Renal cortex interstitium (tissue), 11 donors: Measurements from ENCODE around the gene FAM47E. TPM values are rescaled to one million over a fixed set of nuclear protein-coding genes. Genes with fewer than 3 reads are reported as not detected.
"Not testable (repeated sequence)": the region's sequence is repeated elsewhere in the genome, so short reads cannot be mapped to it uniquely, and the experiment has no call there.

Source experiments
- DNase-seq, 11 donors: peaks; one replicate each; pipeline ENCODE4 v3.0.0-alpha.2; 2013; ENCODE audit warnings: low read depth in 9 of 11, low spot score in 4 of 11; ENCODE audit errors: extremely low read depth in 1 of 11
- polyA plus RNA-seq, 3 donors: library from polyadenylated mRNA; unstranded; fragments of 120-200 nt; gene quantifications; one replicate each; pipeline ENCODE4 v1.2.1, GENCODE V29; 2013; ENCODE audit not compliant: insufficient read length in 3 of 3

The FAM47E gene
- polyA plus RNA-seq, 3 donors = 5.0 to 12.2 (median 9.2) TPM

DNA sequence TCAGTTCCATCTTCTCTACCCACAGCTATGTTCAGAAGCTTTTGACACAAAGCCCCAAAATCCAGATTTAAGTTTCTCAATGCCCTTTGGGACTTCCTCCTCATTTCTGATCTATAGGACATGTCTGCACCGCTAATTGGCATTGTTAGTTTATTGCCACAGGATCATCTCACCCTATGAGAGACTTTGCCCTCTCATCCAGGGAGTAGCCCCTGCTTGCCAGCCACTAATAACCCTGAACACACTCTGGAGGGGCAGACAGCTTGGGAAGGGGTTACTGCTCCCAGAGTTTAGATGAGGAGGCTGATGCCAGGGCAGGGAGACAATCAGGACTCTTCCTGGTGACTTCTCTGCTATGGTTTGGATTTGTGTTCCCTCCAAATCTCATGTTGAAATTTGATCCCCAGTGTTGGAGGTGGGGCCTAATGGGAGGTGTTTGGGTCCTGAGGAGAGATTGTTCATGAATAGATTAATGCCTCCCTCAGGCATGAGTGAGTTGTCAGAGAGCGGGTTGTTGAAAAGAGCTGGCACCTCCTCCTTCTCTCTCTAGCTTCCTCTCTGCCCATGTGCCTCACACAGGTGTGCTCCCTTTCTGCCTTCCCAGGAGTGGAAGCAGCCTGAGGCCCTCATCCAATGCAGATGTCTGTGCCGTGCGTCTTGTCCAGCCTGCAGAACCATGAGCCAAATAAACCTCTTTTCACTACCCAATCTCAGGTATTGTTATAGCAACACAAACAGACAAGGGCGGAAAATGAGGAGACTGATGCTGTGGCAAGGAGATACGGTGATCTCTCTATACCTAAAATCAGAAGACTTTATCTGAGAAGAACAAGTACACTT lies 34.3 kb upstream of the FAM47E start:
- DNase-seq = no peak

DNA sequence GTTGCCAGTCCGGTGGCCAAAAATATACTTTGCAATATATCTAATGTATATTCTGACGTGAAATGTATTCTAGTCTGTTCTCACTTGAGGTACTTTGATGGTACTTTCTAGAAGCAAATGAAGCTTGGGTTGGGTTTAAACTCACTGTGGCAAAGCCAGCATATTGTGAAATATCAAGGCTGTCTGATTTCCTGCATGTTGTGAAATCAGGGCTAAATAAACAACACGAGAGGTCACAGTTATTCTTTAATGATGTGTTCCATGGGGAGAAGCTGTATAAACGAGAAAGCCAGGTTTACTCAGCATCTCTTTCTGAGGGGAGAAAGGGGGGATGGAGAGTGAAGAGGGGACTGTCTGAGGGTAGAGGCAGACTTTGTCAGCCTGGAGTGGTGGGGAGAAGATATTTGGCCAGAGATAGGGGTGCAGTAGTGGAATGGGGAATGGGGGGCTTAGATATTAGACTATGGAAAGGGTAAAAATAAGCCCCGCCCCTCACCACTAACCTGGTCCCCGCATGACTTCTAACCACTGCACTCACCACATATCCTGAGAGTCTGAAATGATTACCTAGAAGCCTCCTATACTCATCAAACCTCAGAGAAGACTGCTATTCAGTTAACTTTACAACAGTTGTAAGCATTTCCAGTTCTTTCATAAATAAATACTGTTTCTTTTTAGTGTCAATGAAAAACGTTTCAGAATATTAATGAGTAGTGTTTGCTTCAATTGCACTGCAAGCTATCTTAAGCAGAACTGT lies 32.0 kb upstream of the FAM47E start:
- DNase-seq = no peak

DNA sequence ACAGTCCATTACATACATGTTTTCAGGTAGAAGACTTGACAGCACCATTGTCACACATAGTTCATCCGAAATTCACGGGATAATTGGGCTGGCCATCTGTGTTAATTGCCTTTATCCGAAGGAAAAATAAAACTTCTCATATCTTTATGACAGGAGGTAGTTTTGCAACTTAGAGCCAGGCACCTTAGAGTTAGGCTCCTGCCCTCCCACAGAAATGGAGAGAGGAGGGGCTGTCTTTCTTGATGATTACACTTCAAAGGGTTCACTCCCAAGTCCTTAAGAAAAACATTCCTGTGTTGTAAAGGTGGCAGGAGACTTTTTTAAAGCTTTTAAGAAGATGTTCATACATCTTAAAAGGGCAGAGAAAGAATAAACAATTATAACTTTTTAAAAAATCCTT lies 27.4 kb upstream of the FAM47E start:
- DNase-seq = no peak

DNA sequence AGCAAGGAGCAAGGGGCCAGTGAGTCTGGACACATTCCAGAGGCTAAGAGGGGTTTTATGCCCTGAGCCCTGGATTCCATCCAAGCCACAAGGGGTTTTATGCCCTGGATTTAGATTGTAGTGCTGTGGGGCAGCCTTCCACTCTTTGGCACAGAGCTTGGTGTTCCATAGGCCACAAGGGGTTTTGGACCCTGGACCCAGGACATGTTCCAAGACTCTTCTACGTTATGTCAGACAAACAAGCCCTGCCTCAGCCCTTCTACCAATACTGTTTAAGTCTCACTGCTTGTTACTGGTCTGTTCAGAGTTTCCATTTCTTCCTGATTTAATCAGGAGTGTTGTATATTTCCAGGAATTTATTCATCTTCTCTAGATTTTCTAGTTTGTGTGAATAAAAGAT lies 25.1 kb upstream of the FAM47E start:
- no peak for DNase-seq

DNA sequence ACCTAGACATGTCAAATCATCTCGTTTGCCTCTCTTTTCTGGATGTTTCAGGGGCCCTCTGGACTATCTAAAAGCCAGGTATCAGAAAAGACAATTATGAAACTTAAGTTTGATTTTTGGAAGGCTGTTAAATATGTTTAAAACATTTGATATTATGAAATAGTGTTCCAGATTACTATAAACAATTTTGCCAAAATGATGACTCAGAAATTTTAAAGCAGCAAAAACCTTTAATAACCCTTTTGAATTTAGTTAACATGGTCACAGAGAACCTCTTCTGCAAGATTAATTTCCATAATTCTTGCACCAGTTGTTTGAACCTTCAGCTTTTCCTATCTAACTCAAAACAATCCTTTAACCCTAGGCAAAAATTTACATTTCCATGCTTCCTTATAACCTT lies 18.8 kb upstream of the FAM47E start:
- DNase-seq = no peak

DNA sequence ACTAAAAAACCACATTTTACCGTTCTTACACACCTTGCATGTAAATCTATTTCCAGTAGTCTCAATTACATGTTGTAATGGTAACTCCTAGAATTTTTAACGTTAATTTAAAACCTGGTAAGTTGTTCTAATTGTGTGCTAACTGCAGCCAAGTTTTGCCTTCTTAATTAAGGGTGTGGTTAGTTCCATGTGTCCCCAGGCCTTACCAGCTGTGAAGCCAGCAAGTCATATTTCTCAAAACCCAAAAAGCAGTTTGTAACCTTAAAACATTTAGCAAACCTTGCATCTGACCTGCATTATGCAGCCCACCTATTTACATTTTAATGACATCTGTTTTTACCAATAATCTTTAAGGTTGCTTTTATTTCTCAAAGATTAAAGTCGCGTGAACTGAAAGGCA lies 18.4 kb upstream of the FAM47E start:
- DNase-seq = no peak

DNA sequence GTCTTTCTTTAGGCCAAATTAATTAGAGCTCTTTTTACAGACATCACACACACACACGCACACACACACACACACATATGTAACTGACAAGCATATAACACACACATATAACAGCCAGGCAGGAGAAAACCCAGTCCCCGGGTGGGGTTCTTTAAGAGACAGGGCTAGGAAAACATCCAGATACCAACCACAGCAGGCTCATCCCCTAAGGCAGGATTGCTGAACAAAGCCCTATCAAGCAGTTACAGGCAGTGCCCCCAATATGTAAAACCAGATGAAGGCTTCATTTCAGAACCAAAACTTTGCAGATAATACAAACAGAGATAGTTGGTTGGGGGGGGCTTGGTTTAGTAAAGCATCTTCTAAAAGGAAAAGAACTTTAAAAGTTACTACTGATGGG lies 18.0 kb upstream of the FAM47E start:
- DNase-seq = no peak

DNA sequence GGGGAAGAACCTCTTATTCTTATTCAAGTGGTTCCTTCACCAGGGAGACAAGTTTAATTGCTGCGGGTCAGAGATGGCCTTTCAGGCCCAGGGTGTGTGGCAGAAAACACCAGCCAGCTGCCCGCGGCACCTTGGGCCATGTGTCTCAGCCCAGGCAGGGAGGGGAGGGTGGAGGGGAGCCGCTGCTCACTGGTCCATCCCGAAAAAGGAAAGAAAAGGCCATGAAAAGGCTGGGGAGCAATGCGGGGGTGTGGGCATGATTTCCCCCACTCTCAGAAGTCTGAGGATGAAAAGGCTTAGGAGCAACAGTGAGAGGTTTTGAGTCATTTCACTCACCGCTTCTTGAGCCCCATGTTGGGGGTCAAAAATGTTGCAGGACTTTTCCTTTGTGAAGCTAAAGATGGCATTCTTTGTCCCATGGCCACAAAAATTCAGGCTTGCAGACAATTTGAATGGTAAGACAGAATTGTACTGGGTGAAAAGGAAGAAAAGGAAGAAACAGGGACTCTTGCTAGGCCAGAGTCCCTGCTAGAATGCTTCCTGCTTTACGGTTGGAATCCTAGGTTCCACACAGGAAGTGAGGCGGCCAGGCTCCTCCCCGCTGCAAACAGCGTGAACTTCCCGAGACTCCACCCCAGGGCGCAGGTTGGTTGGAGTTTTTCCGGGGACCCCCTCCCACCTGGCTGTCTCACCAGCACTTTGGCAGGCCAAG lies 17.4 kb upstream of the FAM47E start:
- DNase-seq = no peak

DNA sequence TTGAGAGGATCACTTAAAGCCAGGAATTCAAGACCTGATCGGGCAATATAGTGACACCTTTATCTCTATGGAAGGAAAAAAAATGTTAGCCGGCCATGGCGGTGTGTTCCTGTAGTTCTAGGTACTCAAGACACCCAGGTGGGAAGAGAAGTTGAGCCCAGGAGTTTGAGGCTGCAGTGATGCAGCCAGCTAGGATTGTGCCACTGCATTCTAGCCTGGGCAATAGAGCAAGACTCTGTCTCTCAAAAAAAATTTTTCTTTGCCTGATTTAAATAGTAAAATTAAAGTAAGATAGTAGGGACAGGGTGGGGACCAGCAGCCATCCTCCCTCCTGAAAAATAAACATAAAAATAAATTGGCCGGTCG lies 16.9 kb upstream of the FAM47E start:
- DNase-seq = no peak

DNA sequence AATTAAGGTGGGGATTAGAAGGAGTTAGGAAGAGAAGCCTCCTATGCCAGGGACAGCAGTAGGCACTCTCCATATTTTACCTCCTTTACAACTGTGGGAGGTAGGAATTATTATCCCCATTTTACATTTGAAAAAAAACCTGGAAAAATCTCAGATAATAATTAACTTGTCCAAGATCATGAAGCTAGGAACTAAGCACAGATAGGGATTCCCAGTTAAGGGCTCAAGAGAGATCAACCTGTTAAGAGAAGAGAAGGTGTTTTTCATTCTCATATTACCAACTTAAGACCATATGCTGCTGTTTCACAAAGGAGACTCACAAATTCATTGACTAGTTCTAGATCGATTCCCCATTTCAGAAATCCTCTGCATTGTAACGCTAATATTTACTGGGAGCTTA lies 16.1 kb upstream of the FAM47E start:
- DNase-seq = no peak

DNA sequence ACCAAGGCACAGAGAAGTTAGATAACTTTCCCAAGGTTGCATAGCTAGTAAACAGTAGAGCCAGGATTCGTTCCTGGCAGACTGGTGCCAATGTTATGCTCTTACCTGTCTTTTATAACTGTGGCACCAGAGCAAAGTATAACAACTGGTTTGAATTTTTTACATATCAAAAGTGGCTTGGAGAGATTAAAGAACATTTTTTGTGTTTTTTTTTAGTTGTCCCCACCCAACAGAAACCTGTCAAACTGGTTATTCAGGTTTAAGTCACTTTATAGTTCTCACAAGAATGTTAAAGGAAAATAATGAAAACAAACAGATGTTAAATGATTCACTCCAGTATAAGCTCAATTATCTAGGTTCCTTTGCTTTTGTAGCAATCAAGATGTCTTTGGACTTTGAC lies 15.6 kb upstream of the FAM47E start:
- DNase-seq = peak in 2 of 11 donors; percentile 32 to 51

DNA sequence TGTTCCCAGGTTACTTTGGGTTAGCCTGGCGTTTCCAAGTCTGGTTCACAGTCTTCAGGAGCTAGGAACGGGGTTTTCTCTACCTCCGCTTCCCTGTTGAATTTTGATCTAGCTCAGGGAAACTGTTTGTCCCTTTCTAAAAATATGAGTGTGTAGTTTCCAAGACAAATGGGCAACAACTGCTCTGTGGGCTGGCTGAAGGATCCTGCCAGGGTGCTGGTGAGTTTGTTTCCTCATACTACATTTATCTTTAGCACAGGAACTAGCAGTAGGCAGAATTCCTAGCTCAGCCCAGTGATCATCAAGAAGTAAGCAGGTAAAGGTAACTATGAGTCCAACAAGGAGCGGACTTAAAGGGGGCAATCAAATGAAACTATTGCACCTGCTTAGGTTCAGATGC lies 13.3 kb upstream of the FAM47E start:
- DNase-seq = no peak

DNA sequence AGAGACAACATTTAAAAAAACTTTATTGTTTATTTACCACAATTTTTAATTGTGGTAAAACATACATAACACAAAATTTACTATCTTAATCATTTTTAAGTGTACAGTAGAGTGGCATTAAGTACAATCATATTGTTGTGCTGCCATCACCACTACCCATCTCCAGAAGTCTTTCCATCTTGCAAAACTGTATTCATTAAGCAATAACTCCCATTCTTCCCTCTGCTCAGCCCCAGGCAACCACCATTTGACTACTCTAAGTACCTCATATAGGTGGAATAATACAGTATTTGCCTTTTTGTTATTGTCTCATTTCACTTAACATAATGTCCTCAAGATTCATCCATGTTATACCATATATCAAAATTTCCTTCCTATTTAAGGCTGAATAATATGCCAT lies 12.8 kb upstream of the FAM47E start:
- no peak for DNase-seq

DNA sequence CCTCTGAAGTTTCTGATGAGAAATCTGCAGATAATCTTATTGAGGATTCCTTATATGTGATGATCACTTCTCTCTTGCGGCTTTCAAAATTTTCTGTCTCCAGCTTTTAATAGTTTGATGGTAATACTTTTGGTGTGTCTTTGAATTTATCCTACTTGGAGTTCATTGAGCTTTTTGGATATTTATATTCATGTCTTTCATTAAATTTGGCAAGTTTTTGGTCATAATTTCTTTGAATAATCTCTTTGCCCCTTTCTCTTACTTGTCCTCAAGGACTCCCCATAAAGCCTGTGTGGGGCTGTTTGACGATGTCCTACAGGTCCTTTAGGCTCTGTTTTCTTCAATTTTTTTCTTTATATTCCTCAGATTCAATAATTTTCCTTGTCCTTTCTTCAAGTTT lies 11.3 kb upstream of the FAM47E start:
- DNase-seq = no peak

DNA sequence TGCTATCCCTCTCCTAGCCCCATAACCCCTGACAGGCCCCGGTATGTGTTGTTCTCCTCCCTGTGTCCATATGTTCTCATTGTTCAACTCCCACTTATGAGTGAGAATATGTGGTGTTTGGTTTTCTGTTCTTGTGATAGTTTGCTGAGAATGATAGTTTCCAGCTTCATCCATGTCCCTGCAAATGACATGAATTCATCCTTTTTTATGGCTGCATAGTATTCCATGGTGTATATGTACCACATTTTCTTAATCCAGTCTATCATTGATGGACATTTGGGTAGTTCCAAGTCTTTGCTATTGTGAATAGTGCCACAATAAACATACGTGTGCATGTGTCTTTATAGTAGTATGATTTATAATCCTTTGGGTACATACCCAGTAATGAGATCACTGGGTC lies 7.6 kb upstream of the FAM47E start:
- DNase-seq = not testable (repeated sequence)

DNA sequence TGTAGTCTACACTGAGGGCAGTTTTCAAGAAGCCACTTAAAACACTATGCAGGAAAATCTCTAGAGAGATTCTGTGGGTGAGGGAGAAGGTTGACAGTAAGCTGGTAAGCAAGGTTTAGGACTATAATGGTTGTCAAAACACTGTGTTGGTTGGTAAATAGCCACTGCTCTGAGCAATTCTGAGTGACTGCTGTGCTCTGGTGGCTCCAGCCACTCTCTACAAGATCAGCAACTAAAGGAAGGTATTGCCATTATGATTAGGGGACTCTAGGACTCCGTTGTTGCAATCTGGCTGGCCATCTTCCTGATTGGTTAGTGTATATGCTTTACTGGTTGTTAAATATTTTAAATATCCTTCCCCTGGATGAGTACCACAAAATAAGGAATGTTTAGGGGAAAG lies 5.5 kb upstream of the FAM47E start:
- no peak for DNase-seq

DNA sequence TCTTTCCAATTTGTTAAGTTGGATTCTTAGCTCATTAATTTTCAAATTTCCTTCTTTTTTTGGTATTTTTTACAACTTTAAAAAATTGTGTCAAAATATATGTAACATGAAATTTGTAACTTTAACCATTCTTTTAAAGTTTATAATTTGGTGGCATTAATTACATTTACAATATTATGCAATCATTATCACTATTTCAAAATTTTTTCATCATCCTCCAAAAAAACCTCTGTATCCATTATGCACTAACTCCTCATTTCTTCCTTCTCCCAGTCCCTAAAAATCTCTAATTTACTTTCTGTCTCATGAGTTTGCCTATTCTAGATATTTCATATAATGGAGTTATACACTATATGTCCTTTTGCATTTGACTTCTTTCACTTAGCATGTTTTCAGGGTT lies 4.7 kb upstream of the FAM47E start:
- DNase-seq = no peak

DNA sequence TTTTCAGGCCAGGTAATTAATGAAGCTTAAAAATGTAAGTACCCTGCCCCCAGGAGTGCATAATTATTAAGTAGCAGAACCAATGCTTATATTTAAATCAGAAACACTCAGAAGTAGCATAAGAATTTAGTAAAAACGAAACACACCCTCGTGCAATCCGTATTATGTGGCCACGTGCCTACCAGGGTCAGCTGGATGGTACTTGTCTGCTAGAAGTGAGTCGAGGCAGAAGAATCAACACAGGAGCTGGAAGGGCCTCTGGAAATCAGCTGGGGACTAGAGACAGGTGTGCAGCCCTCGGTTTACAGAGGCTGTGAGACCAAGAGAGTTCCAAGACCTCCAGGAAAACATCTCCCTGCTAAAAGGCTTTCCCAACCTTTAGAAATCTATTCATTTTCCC lies 559 bp upstream of the FAM47E start:
- DNase-seq = no peak

DNA sequence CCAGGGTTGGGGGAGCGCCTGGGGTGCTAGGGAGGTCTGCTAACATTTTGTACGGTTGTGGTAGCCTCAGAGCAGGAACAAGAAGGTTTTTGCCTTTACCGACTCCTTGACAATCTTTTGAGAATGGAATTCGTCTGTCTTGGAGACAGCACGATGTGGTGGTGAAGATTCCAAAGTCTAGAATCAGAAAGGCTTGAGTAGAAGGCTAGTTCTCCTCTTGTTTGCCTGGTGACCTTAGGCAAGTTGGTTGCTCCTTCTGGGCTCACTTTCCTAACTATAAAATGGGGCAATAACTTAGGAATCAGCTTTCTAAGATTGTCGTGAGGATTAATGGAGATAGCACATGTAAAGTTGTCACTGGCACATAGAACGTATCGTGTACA lies 741 bp downstream of the FAM47E start:
- DNase-seq = no peak

DNA sequence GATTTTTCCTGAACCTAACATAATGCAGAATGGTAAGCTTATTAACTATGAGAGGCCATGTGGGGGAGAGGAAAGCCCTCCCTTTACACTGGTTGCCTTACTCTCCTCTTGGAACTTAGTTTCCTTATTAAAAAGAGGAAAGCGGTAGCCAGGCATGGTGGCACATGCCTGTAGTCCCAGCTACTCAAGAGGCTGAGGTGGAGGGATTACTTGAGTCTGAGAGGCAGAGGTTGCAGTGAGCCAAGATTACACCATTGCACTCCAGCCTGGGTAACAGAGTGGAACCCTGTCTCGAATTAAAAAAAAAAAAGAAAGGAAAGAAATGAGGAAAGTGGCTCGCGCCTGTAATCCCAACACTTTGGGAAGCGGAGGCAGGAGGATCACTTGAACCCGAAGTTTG lies 2.0 kb downstream of the FAM47E start:
- DNase-seq = no peak
